ENCODE data around the gene KIF15.
"Not testable (repeated sequence)": the region's sequence is repeated elsewhere in the genome, so short reads cannot be mapped to it uniquely, and the experiment has no call there.

The KIF15 gene

DNA sequence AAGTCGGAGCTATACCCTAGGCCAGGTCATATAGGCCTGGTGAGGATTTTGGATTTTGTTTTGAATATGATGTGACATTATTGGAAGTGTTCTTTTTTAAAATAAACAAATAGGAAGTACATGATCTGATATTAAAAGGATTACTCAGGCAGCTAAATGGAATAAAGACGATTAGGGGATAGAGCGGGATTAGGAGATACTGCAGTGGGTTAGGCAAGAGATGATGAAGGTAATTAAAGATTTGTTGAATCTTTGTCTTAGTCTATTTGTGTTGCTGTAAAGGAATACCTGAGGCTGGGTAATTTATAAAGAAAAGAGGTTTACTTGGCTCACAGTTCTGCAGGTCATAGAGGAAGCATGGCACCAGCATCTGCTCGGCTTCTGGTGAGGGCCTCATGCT is 21.3 kb downstream of the KIF15 start:
- H3K27me3 Mint-ChIP-seq, result no peaks in the 10 kb centered on the region
- ATAC-seq, result no peak
- no peaks in the 10 kb centered on the region for H3K9me3 Mint-ChIP-seq
- peaks cover 7% of the 10 kb centered on the region for H3K36me3 Mint-ChIP-seq
- no peaks in the 10 kb centered on the region for H3K4me1 Mint-ChIP-seq
- no peak overlapping the region for H3K27ac Mint-ChIP-seq
- no peak overlapping the region for H3K4me3 Mint-ChIP-seq

- Mint-ChIP-seq H3K9me3 (no peaks in the 10 kb centered on the region), H3K36me3 (peaks cover 11% of the 10 kb centered on the region), H3K4me1 (no peaks in the 10 kb centered on the region)
These were observed 33.6 kb downstream of the KIF15 start for GRCh38 chr3:44795197-44795596.

DNA sequence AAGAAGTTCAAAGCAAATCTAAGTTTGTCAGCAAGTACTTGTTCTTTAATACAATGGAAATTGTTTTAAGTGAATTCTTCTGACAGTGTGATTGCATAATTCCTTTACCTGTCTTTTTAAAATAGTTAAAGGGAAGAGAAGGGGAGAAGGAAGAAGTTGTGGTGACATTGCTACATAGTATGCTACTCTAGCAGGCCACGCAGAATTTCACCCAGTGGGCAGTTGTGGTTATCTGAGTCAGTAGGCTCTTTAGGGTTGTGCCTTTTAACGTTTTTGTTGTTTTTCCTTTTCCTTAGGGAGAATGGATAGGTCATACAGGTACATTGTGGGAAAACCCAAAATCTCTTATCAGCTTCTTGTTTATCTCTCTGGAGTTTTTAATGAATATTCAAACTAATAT is 40.4 kb downstream of the KIF15 start:
- Mint-ChIP-seq H3K4me3 (no peak overlapping the region), H3K27me3 (no peaks in the 10 kb centered on the region), H3K4me1 (no peaks in the 10 kb centered on the region), H3K27ac (no peak overlapping the region), H3K9me3 (no peaks in the 10 kb centered on the region), H3K36me3 (peaks cover 6% of the 10 kb centered on the region)
- ATAC-seq, result no peak

More at GRCh38 chr3:44795197-44795596, 33.6 kb downstream of the KIF15 start:
- H3K4me3 Mint-ChIP-seq, result no peak overlapping the region
- no peak for ATAC-seq
- no peak overlapping the region for H3K27ac Mint-ChIP-seq
- H3K27me3 Mint-ChIP-seq, result no peaks in the 10 kb centered on the region

DNA sequence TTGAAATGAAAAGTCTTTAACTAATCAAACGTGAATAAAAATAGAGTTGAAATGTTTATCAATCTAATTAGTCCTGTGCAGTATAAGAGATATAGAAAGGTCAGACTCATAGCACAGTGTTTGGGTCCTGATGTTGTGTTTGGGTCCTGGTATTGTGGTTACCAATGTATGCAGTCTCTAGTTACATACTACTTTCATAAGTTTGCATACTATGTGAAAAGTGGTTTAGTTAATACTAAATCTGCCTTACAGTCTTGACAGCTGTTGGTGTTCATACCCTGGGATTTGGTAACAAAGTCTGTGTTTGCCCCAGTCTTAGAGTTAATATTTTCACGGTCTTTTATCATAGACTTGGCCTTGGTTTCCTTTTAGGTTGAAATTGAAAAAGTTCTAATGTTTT is 41.7 kb downstream of the KIF15 start:
- H3K27me3 Mint-ChIP-seq, result no peaks in the 10 kb centered on the region
- ATAC-seq, result no peak
- no peak overlapping the region for H3K27ac Mint-ChIP-seq
- no peaks in the 10 kb centered on the region for H3K4me1 Mint-ChIP-seq
- H3K36me3 Mint-ChIP-seq, result peaks cover 6% of the 10 kb centered on the region
- H3K4me3 Mint-ChIP-seq, result no peak overlapping the region
- no peaks in the 10 kb centered on the region for H3K9me3 Mint-ChIP-seq

GRCh38 chr3:44805960-44806359 is 44.4 kb downstream of the KIF15 start:
- no peaks in the 10 kb centered on the region for H3K4me1 Mint-ChIP-seq

GRCh38 chr3:44814751-44815150 is 53.2 kb downstream of the KIF15 start:
- no peak overlapping the region for H3K4me3 Mint-ChIP-seq
- no peaks in the 10 kb centered on the region for H3K4me1 Mint-ChIP-seq
- peaks cover 27% of the 10 kb centered on the region for H3K36me3 Mint-ChIP-seq
- ATAC-seq, result no peak
- no peak overlapping the region for H3K27ac Mint-ChIP-seq
- peaks cover 9% of the 10 kb centered on the region for H3K9me3 Mint-ChIP-seq
- H3K27me3 Mint-ChIP-seq, result no peaks in the 10 kb centered on the region

More at GRCh38 chr3:44805960-44806359, 44.4 kb downstream of the KIF15 start:
- Mint-ChIP-seq H3K27ac (no peak overlapping the region), H3K27me3 (no peaks in the 10 kb centered on the region), H3K4me3 (no peak overlapping the region), H3K9me3 (no peaks in the 10 kb centered on the region), H3K36me3 (peaks cover 12% of the 10 kb centered on the region)
- ATAC-seq, result no peak

DNA sequence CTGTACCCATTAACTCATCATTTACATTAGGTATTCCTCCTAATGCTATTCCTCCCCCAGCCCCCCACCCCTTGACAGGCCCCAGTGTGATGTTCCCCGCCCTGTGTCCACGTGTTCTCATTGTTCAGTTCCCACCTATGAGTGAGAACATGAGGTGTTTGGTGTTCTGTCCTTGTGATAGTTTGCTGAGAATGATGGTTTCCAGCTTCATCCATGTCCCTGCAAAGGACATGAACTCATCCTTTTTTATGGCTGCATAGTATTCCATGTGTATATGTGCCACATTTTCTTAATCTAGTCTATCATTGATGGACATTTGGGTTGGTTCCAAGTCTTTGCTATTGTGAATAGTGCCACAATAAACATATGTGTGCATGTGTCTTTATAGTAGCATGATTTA is 54.7 kb downstream of the KIF15 start:
- not testable (repeated sequence) for H3K4me3 Mint-ChIP-seq, H3K9me3 Mint-ChIP-seq, H3K27ac Mint-ChIP-seq, ATAC-seq, H3K27me3 Mint-ChIP-seq, H3K4me1 Mint-ChIP-seq
- H3K36me3 Mint-ChIP-seq, result peaks cover 31% of the 10 kb centered on the region

GRCh38 chr3:44821206-44821605 is 59.6 kb downstream of the KIF15 start:
- H3K4me1 Mint-ChIP-seq, ATAC-seq, H3K27me3 Mint-ChIP-seq, H3K4me3 Mint-ChIP-seq, H3K27ac Mint-ChIP-seq: not testable (repeated sequence)
- Mint-ChIP-seq H3K36me3 (peaks cover 38% of the 10 kb centered on the region), H3K9me3 (peaks cover 12% of the 10 kb centered on the region)

GRCh38 chr3:44825264-44825925 is 63.8 kb downstream of the KIF15 start:
- H3K36me3 Mint-ChIP-seq, result peaks cover 7% of the 10 kb centered on the region
- H3K4me3 Mint-ChIP-seq, result no peak overlapping the region
- H3K27me3 Mint-ChIP-seq, result no peaks in the 10 kb centered on the region
- H3K9me3 Mint-ChIP-seq, result peaks cover 2% of the 10 kb centered on the region
- H3K27ac Mint-ChIP-seq, result no peak overlapping the region
- peaks cover 7% of the 10 kb centered on the region for H3K4me1 Mint-ChIP-seq
- no peak for ATAC-seq

- peak overlapping the region; percentile 69 for H3K27ac Mint-ChIP-seq
- H3K9me3 Mint-ChIP-seq, result peaks cover 2% of the 10 kb centered on the region
- ATAC-seq, result peak; percentile 79
These were observed 65.6 kb downstream of the KIF15 start for GRCh38 chr3:44827196-44827595.

GRCh38 chr3:44831232-44831631 is 69.6 kb downstream of the KIF15 start:
- Mint-ChIP-seq H3K27ac (no peak overlapping the region), H3K9me3 (peaks cover 4% of the 10 kb centered on the region), H3K4me1 (peaks cover 7% of the 10 kb centered on the region), H3K27me3 (no peaks in the 10 kb centered on the region), H3K4me3 (no peak overlapping the region), H3K36me3 (peaks cover 22% of the 10 kb centered on the region)
- no peak for ATAC-seq

More at GRCh38 chr3:44827196-44827595, 65.6 kb downstream of the KIF15 start:
- Mint-ChIP-seq H3K4me1 (peaks cover 7% of the 10 kb centered on the region), H3K4me3 (peak overlapping the region; percentile 21), H3K27me3 (no peaks in the 10 kb centered on the region), H3K36me3 (peaks cover 18% of the 10 kb centered on the region)

DNA sequence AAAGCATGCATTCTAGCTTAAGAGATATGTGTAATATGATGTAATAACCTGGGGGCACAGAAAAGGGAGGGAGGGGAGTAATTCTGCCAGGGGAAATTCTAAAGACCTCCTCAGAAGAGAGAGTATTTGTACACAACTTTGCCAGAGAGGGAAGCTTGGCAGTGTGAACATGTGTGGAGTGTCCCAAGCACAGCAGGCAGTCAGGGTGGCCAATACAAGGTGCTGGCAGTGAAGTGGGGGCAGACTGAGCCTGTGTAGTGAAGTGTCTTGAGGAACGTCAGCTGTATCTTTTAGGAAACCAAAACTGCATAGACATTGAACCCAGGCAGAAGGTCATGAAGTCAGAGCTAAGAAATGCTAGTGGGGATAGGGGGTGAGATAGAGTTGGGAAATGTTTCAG is 70.4 kb downstream of the KIF15 start:
- H3K4me3 Mint-ChIP-seq, result no peak overlapping the region
- H3K9me3 Mint-ChIP-seq, result peaks cover 9% of the 10 kb centered on the region
- H3K4me1 Mint-ChIP-seq, result peaks cover 6% of the 10 kb centered on the region
- no peak for ATAC-seq
- no peaks in the 10 kb centered on the region for H3K27me3 Mint-ChIP-seq
- no peak overlapping the region for H3K27ac Mint-ChIP-seq
- peaks cover 22% of the 10 kb centered on the region for H3K36me3 Mint-ChIP-seq

DNA sequence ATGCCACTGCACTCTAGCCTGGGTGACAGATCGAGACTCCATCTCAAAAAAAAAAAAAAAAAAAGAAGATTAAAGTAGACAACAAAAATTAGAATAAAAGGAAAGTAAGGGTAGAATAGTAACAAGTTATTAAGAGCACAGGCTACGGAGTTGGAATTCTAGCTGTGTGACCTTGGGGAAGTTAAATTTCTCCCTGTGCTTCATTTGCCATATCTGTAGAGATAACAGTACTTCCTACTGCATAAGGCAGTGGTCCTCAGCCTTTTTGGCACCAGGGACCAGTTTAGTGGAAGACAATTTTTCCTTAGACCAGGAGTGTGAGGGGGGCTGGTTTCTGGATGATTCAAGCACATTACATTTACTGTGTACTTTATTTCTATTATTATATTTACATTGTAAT is 71.4 kb downstream of the KIF15 start:
- Mint-ChIP-seq H3K27ac (no peak overlapping the region), H3K4me3 (no peak overlapping the region), H3K27me3 (no peaks in the 10 kb centered on the region), H3K4me1 (no peaks in the 10 kb centered on the region), H3K9me3 (peaks cover 12% of the 10 kb centered on the region), H3K36me3 (peaks cover 23% of the 10 kb centered on the region)
- ATAC-seq, result no peak

DNA sequence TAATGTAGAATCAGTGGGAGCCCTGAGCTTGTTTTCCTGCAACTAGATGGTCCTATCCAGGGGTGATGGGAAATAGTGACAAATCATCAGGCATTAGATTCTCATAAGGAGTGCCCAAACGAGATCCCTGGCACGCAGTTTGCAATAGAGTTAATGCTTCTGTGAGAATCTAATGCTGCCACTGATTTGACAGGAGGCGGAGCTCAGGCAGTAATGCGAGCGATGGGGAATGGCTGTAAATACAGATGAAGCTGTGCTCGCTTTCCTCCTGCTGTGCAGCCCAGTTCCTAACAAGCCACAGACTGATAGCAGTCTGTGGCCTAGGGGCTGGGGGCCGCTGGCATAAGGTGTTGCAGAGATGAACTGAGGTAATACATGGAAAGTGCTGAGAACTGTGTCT is 71.8 kb downstream of the KIF15 start:
- Mint-ChIP-seq H3K9me3 (peaks cover 12% of the 10 kb centered on the region), H3K36me3 (peaks cover 27% of the 10 kb centered on the region), H3K4me1 (no peaks in the 10 kb centered on the region), H3K4me3 (no peak overlapping the region), H3K27me3 (no peaks in the 10 kb centered on the region), H3K27ac (no peak overlapping the region)
- ATAC-seq, result no peak

GRCh38 chr3:44835684-44836083 is 74.1 kb downstream of the KIF15 start:
- H3K4me1 Mint-ChIP-seq, result no peaks in the 10 kb centered on the region
- no peak overlapping the region for H3K4me3 Mint-ChIP-seq
- H3K36me3 Mint-ChIP-seq, result peaks cover 35% of the 10 kb centered on the region
- H3K27ac Mint-ChIP-seq, result no peak overlapping the region
- peaks cover 12% of the 10 kb centered on the region for H3K9me3 Mint-ChIP-seq
- no peak for ATAC-seq
- H3K27me3 Mint-ChIP-seq, result no peaks in the 10 kb centered on the region

DNA sequence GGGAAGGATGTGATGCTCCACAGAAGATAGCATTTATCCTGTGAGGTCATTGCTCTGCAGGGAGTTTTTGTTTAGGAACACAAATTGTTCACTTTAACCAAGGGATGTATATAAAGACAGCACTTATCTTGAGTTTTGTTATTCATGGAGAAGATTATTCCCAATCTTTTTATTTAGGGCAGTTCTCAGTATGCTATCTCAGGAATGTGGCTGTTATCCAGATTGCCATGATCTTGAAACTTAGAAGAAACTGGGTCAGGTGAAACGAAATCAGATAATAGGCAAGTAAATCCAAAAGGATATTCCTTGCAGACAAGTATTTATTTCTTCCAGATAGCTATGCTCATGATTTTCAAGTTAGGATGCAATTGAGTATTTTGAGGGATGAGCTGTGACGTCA is 80.8 kb downstream of the KIF15 start:
- H3K9me3 Mint-ChIP-seq, result peaks cover under 1% of the 10 kb centered on the region
- no peak for ATAC-seq
- H3K27ac Mint-ChIP-seq, result no peak overlapping the region
- H3K4me3 Mint-ChIP-seq, result no peak overlapping the region
- no peaks in the 10 kb centered on the region for H3K27me3 Mint-ChIP-seq
- H3K4me1 Mint-ChIP-seq, result no peaks in the 10 kb centered on the region
- peaks cover 40% of the 10 kb centered on the region for H3K36me3 Mint-ChIP-seq

Measured in stimulated activated memory B cell treated with anti-CD40 and anti-IgM and Interleukin-4, amounts not matched to agents 10 μg/mL and 1 μg/mL and 100 μg/mL, for 72 hours (primary cell).